PC-9 (cell line): Measurements from ENCODE around the gene TNK2. TPM values are rescaled to one million over a fixed set of nuclear protein-coding genes. Genes with fewer than 3 reads are reported as not detected.

Source experiments
- BruUV-seq: library from RNA; stranded (reverse); fragments of 400-500 nt; replicated peaks from 2 replicates; lab custom pipeline; 2021; lab: Mats Ljungman, UMichigan
- CTCF ChIA-PET: fragments of 300-600 bp; sonication (Branson Sonifier 250); formaldehyde crosslinking; loops from one replicate; lab custom pipeline; 2022; ENCODE audit warnings: antibody characterized with exemption; lab: Charles Lee
- POLR2A ChIA-PET: fragments of 300-600 bp; sonication (Branson Sonifier 250); formaldehyde crosslinking; loops from one replicate; lab custom pipeline; 2022; ENCODE audit warnings: antibody characterized with exemption; ENCODE audit not compliant: unreplicated experiment; lab: Charles Lee
- DNase-seq, 2 experiments: peaks; one replicate each; pipeline versions ENCODE4 v3.0.0 to v3.0.0-alpha.2; 2015 to 2022; ENCODE audit warnings: mixed read lengths in 1 of 2
- H2AFZ ChIP-seq: fragments of 200-600 bp; sonication (generic); 2 replicates; pipeline ENCODE4 v1.8.1; 2017; ENCODE audit warnings: antibody characterized with exemption
- H3F3A ChIP-seq: fragments of 200-600 bp; sonication (generic); 2 replicates; pipeline ENCODE4 v1.8.1; 2017; ENCODE audit warnings: antibody characterized with exemption, mild to moderate bottlenecking, low read depth; ENCODE audit not compliant: insufficient read depth
- H3K27ac ChIP-seq: fragments of 200-600 bp; sonication (generic); 2 replicates; pipeline ENCODE4 v1.6.1; 2016; ENCODE audit warnings: mixed run types
- H3K27me3 ChIP-seq: fragments of 200-600 bp; sonication (generic); 2 replicates; pipeline ENCODE4 v1.6.1; 2016; ENCODE audit warnings: low read depth, mixed run types; ENCODE audit not compliant: insufficient read depth
- H3K36me3 ChIP-seq: fragments of 200-600 bp; sonication (generic); 2 replicates; pipeline ENCODE4 v1.6.1; 2016; ENCODE audit warnings: low read depth, mixed run types
- H3K4me1 ChIP-seq: fragments of 200-600 bp; sonication (generic); replicated peaks from 2 replicates; pipeline ENCODE4 v1.6.1; 2016; ENCODE audit warnings: mixed run types; ENCODE audit not compliant: insufficient read depth
- H3K4me2 ChIP-seq: fragments of 200-600 bp; sonication (generic); 2 replicates; pipeline ENCODE4 v1.6.1; 2017; ENCODE audit warnings: mixed run types
- H3K4me3 ChIP-seq: fragments of 200-600 bp; sonication (generic); 2 replicates; pipeline ENCODE4 v1.6.1; 2016; ENCODE audit warnings: mixed run types
- H3K79me2 ChIP-seq: fragments of 200-600 bp; sonication (generic); 2 replicates; pipeline ENCODE4 v1.6.1; 2017; ENCODE audit warnings: low read depth, mixed run types
- H3K9me2 ChIP-seq: fragments of 200-600 bp; sonication (generic); 2 replicates; pipeline ENCODE4 v1.8.1; 2017; ENCODE audit warnings: mild to moderate bottlenecking; ENCODE audit not compliant: insufficient read depth
- H3K9me3 ChIP-seq: fragments of 200-600 bp; sonication (generic); 2 replicates; pipeline ENCODE4 v1.8.1; 2016; ENCODE audit warnings: low read depth; ENCODE audit not compliant: insufficient read depth
- H4K20me1 ChIP-seq: fragments of 200-600 bp; sonication (generic); 2 replicates; pipeline ENCODE4 v1.8.1; 2017; ENCODE audit not compliant: insufficient read depth
- EZH2 ChIP-seq: fragments of 200-600 bp; sonication (generic); IDR thresholded peaks from 2 replicates; pipeline ENCODE4 v1.8.0; 2017; ENCODE audit warnings: antibody characterized with exemption, low read depth
- intact Hi-C: fragments of 100-400 bp; cut with micrococcal nuclease; formaldehyde crosslinking; loops from one replicate; pipeline ENCODE4 v1.10.0; 2022; ENCODE audit not compliant: unreplicated experiment
- total RNA-seq: library from RNA; stranded (reverse); gene quantifications from 2 replicates; pipeline ENCODE4 v1.2.3, GENCODE V29; 2021
- TF ChIP-seq, protein P1 (sequence below): fragments of 200-600 bp; sonication (generic); conservative IDR thresholded peaks from 2 replicates; pipeline ENCODE4 v1.6.1; 2017; ENCODE audit warnings: mixed run types, antibody characterized with exemption, mild to moderate bottlenecking, moderate library complexity

Gene TNK2
- total RNA-seq, 1 experiment from 2014 or later, result 118 TPM

DNA sequence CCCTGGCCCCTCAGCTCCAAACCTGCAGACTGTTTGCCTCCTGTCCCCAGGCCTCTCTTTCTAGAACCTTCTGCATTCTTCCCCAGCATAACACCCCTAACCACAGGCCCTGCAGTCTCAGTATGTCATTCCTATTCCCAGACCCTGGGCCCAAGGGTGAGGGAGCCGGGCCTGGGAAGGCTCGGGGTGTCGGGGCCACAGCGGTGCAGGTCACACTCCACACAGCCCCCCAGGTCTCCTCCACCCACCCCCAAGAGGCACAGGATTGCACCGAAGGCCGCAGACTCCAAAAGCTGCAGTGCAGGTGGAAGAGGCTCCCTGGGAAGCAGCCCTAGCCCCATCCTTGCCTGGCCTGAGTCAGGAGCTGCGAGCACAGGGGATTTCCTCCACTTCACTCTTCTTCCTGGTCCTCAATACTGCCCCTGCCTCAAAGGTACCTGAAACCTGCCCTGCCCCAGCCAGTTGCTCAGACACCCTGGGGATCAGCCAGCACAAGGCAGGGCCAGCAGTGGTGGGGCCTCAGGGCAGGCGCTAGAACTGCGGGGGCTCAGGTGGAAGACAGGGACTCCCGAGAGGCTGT lies 31.1 kb downstream of the TNK2 start:
- ChIA-PET POLR2A (interaction anchor here (0.5 to 0.7 kb wide), 6 partner anchors 13 to 545 kb away, joined by 3 to 8 read pairs (median 4); no protein-coding TSS in a partner anchor), CTCF (interaction anchor here (0.6 to 2.2 kb wide), 5 partner anchors 14 to 156 kb away, joined by 3 to 19 read pairs (median 5); partner anchors contain the start of gene MUC20)
- H3K9me2 ChIP-seq, result no peaks in the 10 kb centered on the region
- peak overlapping the region; percentile 79 for H3K4me2 ChIP-seq
- H3K9me3 ChIP-seq, result no peaks in the 10 kb centered on the region
- TF ChIP-seq EZH2, result no peak
- TF ChIP-seq, protein P1, sequence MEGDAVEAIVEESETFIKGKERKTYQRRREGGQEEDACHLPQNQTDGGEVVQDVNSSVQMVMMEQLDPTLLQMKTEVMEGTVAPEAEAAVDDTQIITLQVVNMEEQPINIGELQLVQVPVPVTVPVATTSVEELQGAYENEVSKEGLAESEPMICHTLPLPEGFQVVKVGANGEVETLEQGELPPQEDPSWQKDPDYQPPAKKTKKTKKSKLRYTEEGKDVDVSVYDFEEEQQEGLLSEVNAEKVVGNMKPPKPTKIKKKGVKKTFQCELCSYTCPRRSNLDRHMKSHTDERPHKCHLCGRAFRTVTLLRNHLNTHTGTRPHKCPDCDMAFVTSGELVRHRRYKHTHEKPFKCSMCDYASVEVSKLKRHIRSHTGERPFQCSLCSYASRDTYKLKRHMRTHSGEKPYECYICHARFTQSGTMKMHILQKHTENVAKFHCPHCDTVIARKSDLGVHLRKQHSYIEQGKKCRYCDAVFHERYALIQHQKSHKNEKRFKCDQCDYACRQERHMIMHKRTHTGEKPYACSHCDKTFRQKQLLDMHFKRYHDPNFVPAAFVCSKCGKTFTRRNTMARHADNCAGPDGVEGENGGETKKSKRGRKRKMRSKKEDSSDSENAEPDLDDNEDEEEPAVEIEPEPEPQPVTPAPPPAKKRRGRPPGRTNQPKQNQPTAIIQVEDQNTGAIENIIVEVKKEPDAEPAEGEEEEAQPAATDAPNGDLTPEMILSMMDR, result no peak
- BruUV-seq, result TSS peak; percentile 83
- peak overlapping the region; percentile 57; the same call in 1 of the 2 replicates for H3K4me3 ChIP-seq
- peak; percentile 44 to 55 for DNase-seq
- H3K79me2 ChIP-seq, result peaks cover 44% of the 10 kb centered on the region
- 0 out of 2 replicates have a peak, but pooled peaks cover 7% of the 10 kb centered on the region for H3K36me3 ChIP-seq
- peaks cover 60% of the 10 kb centered on the region for H3K4me1 ChIP-seq
- no peak overlapping the region for H2AFZ ChIP-seq
- H4K20me1 ChIP-seq, result no peaks in the 10 kb centered on the region
- peak overlapping the region; percentile 56 for H3K27ac ChIP-seq
- H3K27me3 ChIP-seq, result no peaks in the 10 kb centered on the region
- intact Hi-C loops, result no loop called here
- H3F3A ChIP-seq, result peaks cover 28% of the 10 kb centered on the region; the same call in 1 of the 2 replicates

DNA sequence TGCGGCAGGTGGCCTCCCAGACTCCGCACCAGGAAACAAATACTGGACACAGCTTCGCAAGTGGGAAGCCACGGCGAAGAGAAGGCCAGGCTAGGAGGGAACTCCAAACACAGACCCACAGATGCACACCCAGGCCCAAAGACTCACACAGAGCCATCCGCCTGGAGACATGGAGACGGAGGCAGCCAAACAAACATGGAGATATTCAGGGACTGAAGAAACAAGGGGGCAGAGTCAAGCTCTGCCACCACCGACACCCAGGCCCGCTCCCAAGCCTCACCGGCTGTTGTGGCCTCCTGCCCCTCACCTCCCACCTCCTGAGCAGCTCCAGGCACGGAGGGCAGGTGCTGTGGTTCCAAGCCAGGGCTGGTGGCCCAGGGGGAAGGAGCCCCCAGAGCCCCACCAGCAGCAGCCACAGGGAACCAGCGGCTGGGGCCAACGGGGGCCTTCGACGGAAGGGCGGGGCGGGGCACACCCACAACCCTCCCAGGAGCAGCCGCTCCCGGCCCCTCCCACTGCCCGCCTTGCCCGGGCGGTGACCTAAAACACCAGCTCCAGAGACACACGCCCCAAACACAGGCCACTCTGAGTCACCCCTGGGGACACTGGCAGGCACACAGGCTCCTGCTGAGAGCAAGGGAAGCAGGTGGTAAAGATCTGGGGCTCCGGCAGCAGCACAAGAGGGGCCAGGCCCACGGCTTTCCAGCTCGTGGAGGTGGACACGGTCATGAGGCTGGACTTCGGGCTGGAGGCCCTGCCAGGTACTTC lies 31.9 kb downstream of the TNK2 start:
- Histone ChIP-seq H3K9me2 (no peaks in the 10 kb centered on the region), H3K4me3 (peak overlapping the region; percentile 57), H2AFZ (peak overlapping the region; percentile 41; the same call in 1 of the 2 replicates), H3K4me2 (peak overlapping the region; percentile 79), H3K79me2 (peaks cover 50% of the 10 kb centered on the region), H3K27ac (peak overlapping the region; percentile 56), H3K9me3 (no peaks in the 10 kb centered on the region), H3K4me1 (peaks cover 66% of the 10 kb centered on the region), H3K36me3 (0 out of 2 replicates have a peak, but pooled peaks cover 7% of the 10 kb centered on the region), H4K20me1 (no peaks in the 10 kb centered on the region), H3F3A (peaks cover 28% of the 10 kb centered on the region; the same call in 1 of the 2 replicates), H3K27me3 (no peaks in the 10 kb centered on the region)
- DNase-seq, result peak; percentile 96 to 97
- POLR2A ChIA-PET, result interaction anchor here (0.6 kb wide), 3 partner anchors 14 to 546 kb away, joined by 3 to 8 read pairs (median 6); no protein-coding TSS in a partner anchor
- intact Hi-C loops, result no loop called here
- BruUV-seq, result TSS peak; percentile 82
- CTCF ChIA-PET, result interaction anchor here (0.6 to 2.2 kb wide), 6 partner anchors 13 to 156 kb away, joined by 3 to 19 read pairs (median 4); partner anchors contain the start of gene MUC20
- TF ChIP-seq, protein P1, result no peak
- no peak for TF ChIP-seq EZH2

GRCh38 chr3:195875482-195876236 lies 32.7 kb downstream of the TNK2 start:
- TF ChIP-seq, protein P1, result no peak
- TF ChIP-seq EZH2, result no peak
- Histone ChIP-seq H3K4me1 (peaks cover 74% of the 10 kb centered on the region), H3K27ac (peak overlapping the region; percentile 56), H3K4me2 (peak overlapping the region; percentile 79), H3K9me2 (no peaks in the 10 kb centered on the region), H3K27me3 (no peaks in the 10 kb centered on the region), H2AFZ (0 out of 2 replicates have a peak overlapping the region, but pooled peaks have one; percentile 41), H3K9me3 (no peaks in the 10 kb centered on the region), H3K4me3 (peak overlapping the region; percentile 57), H3K79me2 (peaks cover 56% of the 10 kb centered on the region), H4K20me1 (no peaks in the 10 kb centered on the region), H3K36me3 (0 out of 2 replicates have a peak, but pooled peaks cover 7% of the 10 kb centered on the region), H3F3A (peaks cover 28% of the 10 kb centered on the region; the same call in 1 of the 2 replicates)
- ChIA-PET CTCF (no interaction called here), POLR2A (no interaction called here)
- intact Hi-C loops, result no loop called here
- no TSS peak for BruUV-seq
- no peak for DNase-seq
